ENCODE results near the gene RDH5.

GRCh38 chr12:55698965-55699364 is 21.2 kb upstream of the RDH5 start:
- TF ChIP-seq EZH2 (IDR thresholded peaks at IDR 0.05; ENCODE audit: borderline replicate concordance, low read length) (no peak), CTCF (conservative IDR thresholded peaks at IDR 0.05 in 1 of 2, IDR thresholded peaks at IDR 0.05 in 1 of 2; ENCODE audit: extremely low read depth in 1 of 2, insufficient read depth in 1 of 2, low read depth in 1 of 2, low read length in 2 of 2) (no peak)
